Measurements from ENCODE around the gene NECTIN4.

The NECTIN4 gene

GRCh38 chr1:161082483-161082882 is 6.9 kb downstream of the NECTIN4 start:
- FAIRE-seq (no peak), DNase-seq (ENCODE audit: insufficient read length, low spot score) (no peak)
- no peak for TF ChIP-seq POLR2A (IDR thresholded peaks at IDR 0.05; ENCODE audit: low read depth, low read length)

DNA sequence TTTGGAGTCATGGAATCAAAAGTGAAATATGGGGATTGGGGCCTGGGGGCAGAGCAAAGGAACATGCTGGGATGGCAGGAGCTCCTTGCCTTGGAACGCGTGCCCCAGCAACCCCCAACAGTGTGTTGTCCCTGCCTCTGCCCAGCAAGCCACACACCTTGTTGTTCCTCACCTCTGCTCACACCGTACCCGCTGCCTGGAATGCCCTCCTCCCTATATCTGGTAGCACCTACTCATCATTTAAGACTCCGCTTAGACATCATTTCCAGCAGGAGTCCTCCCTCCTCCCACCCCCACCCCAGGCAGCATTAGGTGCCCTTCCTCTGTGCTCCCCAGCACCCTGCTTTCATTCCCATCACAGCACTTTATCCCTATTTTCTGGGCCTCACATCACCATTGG is 7.8 kb downstream of the NECTIN4 start:
- no peak for TF ChIP-seq POLR2A (IDR thresholded peaks at IDR 0.05; ENCODE audit: low read depth, low read length)
- FAIRE-seq: no peak

DNA sequence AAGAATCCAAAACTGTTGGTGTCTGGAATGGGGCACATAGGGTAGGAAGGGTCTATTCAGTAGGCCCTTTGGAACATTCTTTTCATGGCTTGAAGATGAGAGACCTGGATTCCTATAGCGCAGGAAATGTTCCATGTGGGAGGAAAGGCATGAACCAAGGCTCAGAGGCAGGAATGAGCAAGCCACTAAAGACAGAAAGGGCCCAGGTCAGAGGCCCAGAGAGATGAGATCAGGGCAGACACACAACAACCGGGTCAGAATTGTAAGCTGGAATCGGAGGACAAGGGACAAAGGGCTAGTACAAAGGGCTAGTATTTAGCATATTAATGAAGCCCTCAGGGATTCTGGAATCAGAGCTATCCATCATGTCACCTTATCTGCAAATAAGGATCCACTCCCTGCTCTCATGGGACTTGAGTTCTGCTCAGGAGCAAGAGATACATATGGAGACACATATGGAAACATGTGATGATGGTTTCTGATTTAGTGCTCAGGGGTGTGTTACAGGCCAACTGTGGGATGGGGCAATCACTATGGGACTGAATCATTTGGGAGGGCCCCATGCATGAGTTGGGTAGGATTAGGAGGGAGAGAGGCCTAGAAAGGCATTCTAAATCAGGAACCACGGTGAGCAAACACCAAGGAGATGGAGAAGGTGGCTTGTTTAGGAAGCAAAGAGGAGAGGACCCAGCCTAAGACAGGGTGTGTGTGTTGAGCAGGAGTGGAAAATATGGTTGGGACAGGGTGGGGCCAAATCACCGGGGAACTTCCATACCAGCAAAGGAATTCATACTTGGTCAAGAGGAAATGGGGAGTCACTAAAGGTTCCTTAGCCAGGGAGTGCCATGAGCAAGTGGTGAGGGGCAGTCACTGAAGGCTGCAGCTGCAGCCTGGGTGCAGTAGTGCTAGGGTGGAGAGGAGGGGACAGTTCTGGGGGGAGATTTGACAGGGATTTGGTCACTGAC is 8.6 kb downstream of the NECTIN4 start:
- no peak for TF ChIP-seq POLR2A (IDR thresholded peaks at IDR 0.05; ENCODE audit: low read depth, low read length)
- FAIRE-seq: no peak
- no peak for DNase-seq (ENCODE audit: insufficient read length, low spot score)

More for the DNA sequence above, 7.8 kb downstream of the NECTIN4 start:
- DNase-seq (ENCODE audit: insufficient read length, low spot score): no peak

DNA sequence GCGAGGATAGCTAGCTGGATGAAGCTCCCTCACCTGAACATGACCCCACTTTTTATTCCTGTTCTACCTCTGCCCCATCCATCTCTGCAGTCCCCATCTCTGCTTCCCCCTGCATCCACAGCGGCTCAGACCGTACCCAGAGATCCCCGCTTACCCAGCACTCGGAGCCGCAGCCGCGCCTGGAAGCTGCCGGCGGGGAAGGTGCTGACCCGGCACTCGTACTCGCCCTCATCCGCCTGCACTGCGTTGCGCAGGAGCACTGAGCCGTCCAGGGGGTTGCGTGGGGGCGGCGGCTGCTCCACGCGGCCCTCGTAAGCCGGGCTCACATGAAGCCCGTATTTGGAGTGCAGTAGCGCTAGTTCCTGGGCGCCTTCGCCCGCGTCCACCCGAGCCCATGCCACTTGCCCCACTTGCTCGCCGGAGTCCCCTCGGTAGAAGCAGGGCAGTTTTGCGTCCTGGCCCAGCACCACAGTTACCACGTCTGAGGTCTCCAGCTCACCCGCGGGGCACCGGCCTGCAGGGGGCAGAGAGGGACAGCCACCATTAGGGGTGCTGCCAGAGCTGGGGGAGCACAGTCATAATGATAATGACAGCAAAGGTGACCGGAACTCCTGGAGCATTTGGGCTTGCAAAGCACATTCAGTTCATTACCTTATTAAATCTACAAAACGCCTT is 9.8 kb downstream of the NECTIN4 start:
- TF ChIP-seq POLR2A (IDR thresholded peaks at IDR 0.05; ENCODE audit: low read depth, low read length): no peak
- no peak for FAIRE-seq

DNA sequence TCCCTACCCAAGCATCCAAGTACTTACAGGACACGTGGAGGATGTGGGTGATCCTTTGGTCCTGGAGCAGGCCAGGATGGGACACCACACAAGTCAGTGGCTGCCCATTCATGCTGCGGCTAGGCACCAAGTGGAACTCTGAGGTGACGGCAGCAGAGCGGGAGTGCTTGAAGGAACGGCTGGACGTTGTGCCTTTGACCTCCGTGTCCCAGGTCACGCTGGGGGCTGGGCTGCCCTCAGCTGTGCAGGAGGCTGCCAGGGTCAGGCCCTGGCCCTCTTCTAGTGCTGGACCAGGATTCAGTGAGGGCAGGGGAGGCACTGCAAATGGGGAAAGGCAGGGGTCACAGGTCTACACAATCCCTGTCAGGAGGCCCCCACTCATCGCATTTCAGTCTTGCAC is 11.9 kb downstream of the NECTIN4 start:
- DNase-seq (ENCODE audit: insufficient read length, low spot score): no peak
- TF ChIP-seq POLR2A (IDR thresholded peaks at IDR 0.05; ENCODE audit: low read depth, low read length): no peak

More for the DNA sequence above, 9.8 kb downstream of the NECTIN4 start:
- no peak for DNase-seq (ENCODE audit: insufficient read length, low spot score)

DNA sequence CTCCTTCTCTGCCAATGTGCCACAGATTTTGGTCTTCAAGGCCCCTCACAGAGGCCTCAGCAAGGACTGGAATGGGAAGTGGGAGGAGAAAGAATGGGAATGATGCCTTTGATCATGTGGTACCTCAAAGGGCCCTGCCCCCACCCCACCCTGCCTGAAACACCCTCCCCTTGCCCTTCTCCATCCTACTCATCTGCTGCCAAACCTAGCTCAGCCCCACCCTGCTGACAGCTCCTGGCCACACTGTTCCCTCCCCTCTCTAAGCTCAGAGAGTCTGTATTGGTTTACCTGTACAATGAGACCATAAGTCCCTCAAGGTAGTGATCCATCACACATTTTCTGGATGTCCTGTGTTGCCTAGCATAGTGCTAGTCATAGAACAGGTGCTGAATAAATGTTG is 12.9 kb downstream of the NECTIN4 start:
- FAIRE-seq: no peak
- DNase-seq (ENCODE audit: insufficient read length, low spot score): no peak
- TF ChIP-seq POLR2A (IDR thresholded peaks at IDR 0.05; ENCODE audit: low read depth, low read length): no peak

More for the DNA sequence above, 11.9 kb downstream of the NECTIN4 start:
- no peak for FAIRE-seq

DNA sequence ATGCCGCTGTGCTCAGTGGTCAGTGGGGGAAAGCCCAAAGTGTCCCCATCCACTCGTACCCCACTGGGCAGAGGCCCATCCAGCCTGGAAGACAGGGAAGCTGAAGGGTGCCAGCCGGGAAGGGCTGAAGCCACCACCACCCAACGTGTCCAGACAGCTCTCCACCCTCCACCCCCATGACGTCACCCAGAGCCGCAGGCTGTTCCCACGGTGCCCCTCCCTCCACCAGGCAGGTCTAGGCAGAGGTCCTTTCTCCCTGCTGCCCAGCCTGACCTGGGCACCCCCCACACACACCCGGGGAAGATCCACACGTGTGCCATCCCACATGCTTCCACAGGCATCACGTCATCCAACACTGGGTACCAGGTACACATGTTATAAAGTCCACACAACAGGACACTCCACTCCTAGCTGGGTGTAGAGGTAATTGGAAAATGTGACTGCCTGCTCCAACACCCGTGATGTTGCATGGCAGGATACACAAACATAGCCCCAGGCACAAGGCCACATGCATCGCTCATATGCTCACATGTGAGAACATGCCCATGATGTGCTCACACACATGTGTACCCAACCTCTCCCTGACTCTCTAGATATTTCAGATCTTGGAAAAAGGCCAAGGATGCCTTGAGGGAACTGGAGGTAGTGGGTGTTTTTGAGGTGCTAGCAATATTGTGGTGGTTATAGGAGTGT is 14.5 kb downstream of the NECTIN4 start:
- DNase-seq (ENCODE audit: insufficient read length, low spot score): no peak
- no peak for FAIRE-seq
- TF ChIP-seq POLR2A (IDR thresholded peaks at IDR 0.05; ENCODE audit: low read depth, low read length): no peak

DNA sequence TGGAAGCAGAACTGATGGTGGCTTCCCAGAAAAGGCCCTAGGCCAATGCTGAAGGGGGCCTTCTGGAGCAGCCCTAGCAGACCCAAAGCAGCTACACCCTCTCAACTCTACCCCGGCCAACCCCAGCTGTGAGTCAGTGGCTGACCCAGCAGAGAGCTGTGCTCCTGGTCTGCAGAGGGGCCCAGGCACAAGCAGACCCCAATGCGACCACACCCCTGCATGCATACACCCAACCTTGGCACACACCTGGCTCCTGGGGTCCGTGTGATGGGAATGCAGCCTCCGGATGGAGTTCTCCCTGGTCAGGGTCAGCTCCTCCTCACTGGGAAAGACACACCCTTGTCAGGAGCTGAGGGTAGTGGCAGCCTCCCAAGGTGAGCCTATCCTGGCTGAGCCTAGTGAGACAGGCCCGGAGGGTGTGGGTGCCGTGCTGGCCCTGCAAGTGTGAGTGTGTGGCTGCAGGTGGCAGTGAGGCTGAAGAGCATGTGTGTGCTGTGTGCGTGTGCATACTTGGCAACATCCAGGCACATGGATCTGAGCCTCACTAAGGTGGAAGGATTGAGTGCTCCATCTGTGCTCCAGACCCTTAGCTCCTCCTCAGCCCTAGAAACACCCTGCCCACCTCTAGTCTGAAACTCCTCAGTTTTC is 15.8 kb downstream of the NECTIN4 start:
- DNase-seq (ENCODE audit: insufficient read length, low spot score): no peak
- no peak for FAIRE-seq
- TF ChIP-seq POLR2A (IDR thresholded peaks at IDR 0.05; ENCODE audit: low read depth, low read length): no peak

GRCh38 chr1:161072751-161073449 is 16.5 kb downstream of the NECTIN4 start:
- FAIRE-seq (no peak), DNase-seq (ENCODE audit: insufficient read length, low spot score) (no peak)
- TF ChIP-seq POLR2A (IDR thresholded peaks at IDR 0.05; ENCODE audit: low read depth, low read length): no peak

GRCh38 chr1:161071886-161072371 is 17.4 kb downstream of the NECTIN4 start:
- FAIRE-seq (no peak), DNase-seq (ENCODE audit: insufficient read length, low spot score) (peak; percentile 54)
- TF ChIP-seq POLR2A (IDR thresholded peaks at IDR 0.05; ENCODE audit: low read depth, low read length): no peak

GRCh38 chr1:161070761-161071160 is 18.6 kb downstream of the NECTIN4 start:
- no peak for FAIRE-seq
- no peak for DNase-seq (ENCODE audit: insufficient read length, low spot score)
- no peak for TF ChIP-seq POLR2A (IDR thresholded peaks at IDR 0.05; ENCODE audit: low read depth, low read length)

DNA sequence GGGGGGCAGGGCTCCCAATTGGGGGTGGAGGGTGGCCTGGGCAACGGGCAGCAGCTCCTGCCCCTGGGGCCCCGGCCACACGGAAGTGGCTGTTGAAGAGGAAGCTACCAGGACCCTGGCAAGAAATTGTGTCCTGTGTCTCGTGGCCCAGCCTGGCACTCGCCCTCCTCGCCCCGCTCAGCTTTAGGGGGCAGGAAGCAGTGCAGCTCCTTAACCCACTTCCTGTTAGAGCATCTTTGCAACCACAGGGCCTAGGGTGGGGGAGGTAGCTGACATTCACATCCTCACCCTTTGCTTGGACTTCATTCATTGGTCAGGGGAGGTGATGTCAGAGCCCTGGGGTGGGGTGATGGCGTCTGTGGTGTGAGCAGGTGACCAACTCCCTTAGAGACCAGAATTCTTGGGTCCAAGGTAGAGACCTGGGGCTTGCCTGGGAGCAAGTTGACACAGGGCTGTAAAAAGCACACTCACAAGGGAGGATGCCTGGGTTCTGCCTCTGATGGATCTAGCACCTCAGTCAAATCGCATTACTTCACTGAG is 19.6 kb downstream of the NECTIN4 start, which contains the start of gene ARHGAP30:
TSS of gene ARHGAP30 (minus strand) at position 161 of the 540 bp plus-strand sequence. CDS start 267 bp downstream, outside the sequence.
- FAIRE-seq (no peak), DNase-seq (ENCODE audit: insufficient read length, low spot score) (no peak)
- TF ChIP-seq POLR2A (IDR thresholded peaks at IDR 0.05; ENCODE audit: low read depth, low read length): no peak

Data from H54 (cell line).